K562 (cell line): ENCODE data around the gene LYPLA2. TPM values are rescaled to one million over a fixed set of nuclear protein-coding genes. Genes with fewer than 3 reads are reported as not detected.
A peak's percentile ranks its signal among the peaks of the same experiment; 100 is the strongest.

Source experiments
- ATF1 ChIP-seq, 2 experiments: fragments of 450-650 bp in 1 of 2; IDR thresholded peaks; 2 replicates each; pipeline ENCODE4 v1.6.1; 2016; ENCODE audit warnings: missing compliant biosample characterization in 1 of 2, missing genetic modification characterization in 1 of 2
- BCL6 ChIP-seq: fragments of 250-450 bp; sonication (Bioruptor Pico); IDR thresholded peaks from 2 replicates; pipeline ENCODE4 v1.4.0; 2020
- BCOR ChIP-seq: fragments of 450-650 bp; IDR thresholded peaks from 2 replicates; pipeline ENCODE4 v1.6.1; 2016
- CSDE1 ChIP-seq, 2 experiments: fragments of 450-650 bp; IDR thresholded peaks; 2 replicates each; pipeline ENCODE4 v1.6.1; 2016; ENCODE audit warnings: mild to moderate bottlenecking in 1 of 2
- CTBP1 ChIP-seq: fragments of 450-650 bp; IDR thresholded peaks from 2 replicates; pipeline ENCODE4 v1.6.1; 2016; ENCODE audit warnings: borderline replicate concordance
- FOXM1 ChIP-seq, 2 experiments: fragments of 450-650 bp in 1 of 2; sonication (generic) in 1 of 2; formaldehyde crosslinking in 1 of 2; IDR thresholded peaks; 2 replicates each; pipeline versions ENCODE4 v1.6.1 to v1.9.0; 2017 to 2022; ENCODE audit warnings: low read depth in 2 of 2, mild to moderate bottlenecking in 2 of 2, missing genetic modification reagents in 1 of 2, moderate library complexity in 1 of 2
- HIVEP1 ChIP-seq: fragments of 250-450 bp; sonication (Bioruptor Pico); IDR thresholded peaks from 2 replicates; pipeline ENCODE4 v1.4.0; 2020; ENCODE audit warnings: mild to moderate bottlenecking
- MEF2D ChIP-seq: conservative IDR thresholded peaks from 2 replicates; pipeline ENCODE4 v1.6.1; 2016; ENCODE audit warnings: low read depth, missing genetic modification characterization, missing compliant biosample characterization
- NR2C2 ChIP-seq, 2 experiments: fragments of 200-800 bp in 1 of 2; sonication (Bioruptor generic) in 1 of 2; sonication (generic) in 1 of 2; formaldehyde crosslinking in 1 of 2; IDR thresholded peaks; 2 replicates each; pipeline versions ENCODE4 v1.6.1 to v1.8.0; 2016 to 2022; ENCODE audit warnings: mild to moderate bottlenecking in 1 of 2, missing compliant biosample characterization in 1 of 2, missing genetic modification characterization in 1 of 2, missing genetic modification reagents in 1 of 2
- PHF8 ChIP-seq: fragments of 200-600 bp; sonication (generic); IDR thresholded peaks from 2 replicates; pipeline ENCODE4 v1.6.1; 2012; ENCODE audit warnings: mixed run types, mild to moderate bottlenecking, inconsistent platforms, low read length, moderate library complexity, borderline replicate concordance
- POLR2AphosphoS2 ChIP-seq: IDR thresholded peaks from 2 replicates; pipeline ENCODE4 v1.6.1; 2012; ENCODE audit warnings: low read length, improper control_type of control experiment
- RAD21 ChIP-seq, 2 experiments: fragments of 250-450 bp in 1 of 2; fragments of 450-650 bp in 1 of 2; sonication (Bioruptor Pico) in 1 of 2; formaldehyde crosslinking in 1 of 2; IDR thresholded peaks in 1 of 2; conservative IDR thresholded peaks in 1 of 2; 2 replicates each; pipeline versions ENCODE4 v1.4.0 to v1.8.0; 2020 to 2022; ENCODE audit warnings: mild to moderate bottlenecking in 2 of 2, moderate library complexity in 1 of 2
- RBBP5 ChIP-seq: fragments of 200-600 bp; sonication (generic); IDR thresholded peaks from 2 replicates; pipeline ENCODE4 v1.6.1; 2012; ENCODE audit warnings: borderline replicate concordance, mild to moderate bottlenecking, low read length, control low read depth, inconsistent platforms; ENCODE audit not compliant: insufficient read depth, poor library complexity, severe bottlenecking
- SAFB2 ChIP-seq: fragments of 200-400 bp; formaldehyde crosslinking; IDR thresholded peaks from 2 replicates; pipeline ENCODE4 v1.6.1; 2018; ENCODE audit warnings: borderline replicate concordance, low read length, low read depth, moderate library complexity; ENCODE audit not compliant: severe bottlenecking
- TAF1 ChIP-seq: IDR thresholded peaks from 2 replicates; pipeline ENCODE4 v1.6.1; 2011; ENCODE audit warnings: mild to moderate bottlenecking, low read length, moderate library complexity; ENCODE audit not compliant: insufficient read depth, control insufficient read depth, severe bottlenecking; ENCODE audit errors: extremely low read depth
- ZC3H11A ChIP-seq: IDR thresholded peaks from 2 replicates; pipeline ENCODE4 v1.6.1; 2012; ENCODE audit warnings: low read depth, low read length, improper control_type of control experiment
- ZNF444 ChIP-seq: fragments of 250-450 bp; sonication (Bioruptor Pico); IDR thresholded peaks from 2 replicates; pipeline ENCODE4 v1.4.0; 2020; ENCODE audit warnings: mild to moderate bottlenecking, moderate library complexity
- polyA plus RNA-seq, 8 experiments: library from polyadenylated mRNA; depleted of rRNA in 4 of 8; stranded (reverse) in 5 of 8; unstranded in 3 of 8; fragments of >200 nt; fragmentation: Nextera tagmentation in 2 of 8; fragmentation: Illumina TruSeq in 1 of 8; extraction: Ambion mirVana in 2 of 8; extraction: Trizol in 1 of 8; gene quantifications; 2 replicates each; pipeline versions ENCODE4 v1.2.1 to v1.2.3, GENCODE V29; 2011 to 2014; ENCODE audit warnings: inconsistent platforms in 1 of 8, missing spikeins in 1 of 8
- total RNA-seq, 7 experiments: library from RNA; depleted of rRNA in 6 of 7; stranded (reverse); fragments of >200 nt in 6 of 7; fragmentation: Illumina TruSeq in 2 of 7; extraction: Trizol in 2 of 7; gene quantifications; 2 replicates each; pipeline versions ENCODE4 v1.2.1 to v1.2.3, GENCODE V29; 2011 to 2021; ENCODE audit warnings: low replicate concordance in 1 of 7
- TF ChIP-seq, protein P1 (sequence below): IDR thresholded peaks from 2 replicates; pipeline ENCODE4 v1.6.1; 2012; ENCODE audit warnings: low read depth, low read length, improper control_type of control experiment, borderline replicate concordance
- TF ChIP-seq, protein P2 (sequence below): conservative IDR thresholded peaks from 2 replicates; pipeline ENCODE4 v1.6.1; 2011; ENCODE audit warnings: low read depth, mild to moderate bottlenecking, low read length; ENCODE audit not compliant: control insufficient read depth
- TF ChIP-seq, protein P3 (sequence below): fragments of 450-650 bp; formaldehyde crosslinking; IDR thresholded peaks from 2 replicates; pipeline ENCODE4 v1.4.0; 2022; ENCODE audit warnings: mild to moderate bottlenecking, moderate library complexity
- TF ChIP-seq, protein P4 (sequence below): fragments of 250-450 bp; sonication (Bioruptor Pico); IDR thresholded peaks from 2 replicates; pipeline ENCODE4 v1.4.0; 2020

Gene LYPLA2
- total and polyA plus RNA-seq, 9 of the 15 experiments (the other 6 are each of a cell fraction or from before 2014, with no cell fraction given), result 3.9 to 128 (median 60.1) TPM

DNA sequence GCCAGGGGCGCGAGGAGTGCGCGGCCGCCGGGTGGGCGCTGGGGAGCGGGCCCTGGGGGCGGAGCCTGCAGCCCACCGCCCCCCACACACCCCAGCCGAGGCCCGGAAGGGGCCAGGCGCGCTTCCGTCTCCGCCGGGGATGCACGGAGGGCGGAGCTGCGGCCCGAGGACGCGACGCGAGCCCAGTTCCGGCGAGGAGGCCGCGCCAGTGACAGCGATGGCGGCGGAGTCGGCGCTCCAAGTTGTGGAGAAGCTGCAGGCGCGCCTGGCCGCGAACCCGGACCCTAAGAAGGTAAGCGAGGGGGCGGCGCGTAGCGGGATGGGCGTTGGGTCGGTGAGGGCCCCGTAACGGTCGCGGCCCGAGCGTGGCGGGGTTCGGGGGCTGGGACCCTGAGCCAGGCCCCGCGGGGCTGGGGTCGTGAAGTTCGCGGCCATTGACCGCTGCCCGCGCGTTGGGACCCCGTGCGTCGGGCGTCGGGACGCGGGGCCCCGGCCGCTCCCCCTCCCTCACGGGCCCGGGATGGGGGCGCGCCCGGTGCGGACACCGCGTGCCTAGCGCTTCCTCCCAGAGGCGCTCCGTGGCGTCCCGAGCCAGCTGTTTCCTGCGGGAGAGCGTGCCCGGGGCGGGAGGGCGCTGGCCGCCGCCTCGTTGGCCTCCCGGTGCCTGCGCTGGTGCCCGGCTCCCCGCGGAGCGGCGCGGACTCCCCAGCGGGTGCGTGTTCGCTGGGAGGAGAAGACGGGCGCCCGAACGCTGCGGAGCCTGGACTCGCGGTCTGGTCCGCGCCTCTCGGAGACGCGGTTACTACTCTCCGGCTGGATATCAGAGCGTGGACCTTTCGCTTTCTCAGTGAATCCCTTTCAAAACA is 47.4 kb upstream of the LYPLA2 start, which contains the start of gene ELOA (continued):
- TF ChIP-seq MEF2D (tag) (no peak), ATF1 (CRISPR knock-in tag; IDR thresholded peaks at IDR 0.05) (peak; percentile 7; the same call in 1 of the 2 replicates), ATF1 (tag; IDR thresholded peaks at IDR 0.05) (peak; percentile 82), ZC3H11A (no peak), SAFB2 (no peak), PHF8 (peak; percentile 96), CSDE1 (IDR thresholded peaks at IDR 0.05) (peak in 1 of 2 experiments; percentile 53; a peak in 1 of 4 replicates), RBBP5 (peak; percentile 90), RAD21 (CRISPR knock-in tag; conservative IDR thresholded peaks at IDR 0.05 in 1 of 2, IDR thresholded peaks at IDR 0.05 in 1 of 2) (no peak; a peak in 1 of 4 replicates), BCOR (no peak), FOXM1 (IDR thresholded peaks at IDR 0.05; ENCODE audit: low read depth) (no peak), FOXM1 (CRISPR knock-in tag; IDR thresholded peaks at IDR 0.05; ENCODE audit: low read depth) (no peak), TAF1 (peak; percentile 87), CTBP1 (peak; percentile 78), BCL6 (CRISPR knock-in tag) (no peak), ZNF444 (CRISPR knock-in tag) (no peak), POLR2AphosphoS2 (no peak), HIVEP1 (CRISPR knock-in tag) (0 out of 2 replicates have a peak, but pooled peaks have one; percentile 34), NR2C2 (CRISPR knock-in tag; IDR thresholded peaks at IDR 0.05) (peak; percentile 59; the same call in 1 of the 2 replicates), NR2C2 (tag; IDR thresholded peaks at IDR 0.05) (no peak; the same call in 1 of the 2 replicates)
- TF ChIP-seq, protein P1, sequence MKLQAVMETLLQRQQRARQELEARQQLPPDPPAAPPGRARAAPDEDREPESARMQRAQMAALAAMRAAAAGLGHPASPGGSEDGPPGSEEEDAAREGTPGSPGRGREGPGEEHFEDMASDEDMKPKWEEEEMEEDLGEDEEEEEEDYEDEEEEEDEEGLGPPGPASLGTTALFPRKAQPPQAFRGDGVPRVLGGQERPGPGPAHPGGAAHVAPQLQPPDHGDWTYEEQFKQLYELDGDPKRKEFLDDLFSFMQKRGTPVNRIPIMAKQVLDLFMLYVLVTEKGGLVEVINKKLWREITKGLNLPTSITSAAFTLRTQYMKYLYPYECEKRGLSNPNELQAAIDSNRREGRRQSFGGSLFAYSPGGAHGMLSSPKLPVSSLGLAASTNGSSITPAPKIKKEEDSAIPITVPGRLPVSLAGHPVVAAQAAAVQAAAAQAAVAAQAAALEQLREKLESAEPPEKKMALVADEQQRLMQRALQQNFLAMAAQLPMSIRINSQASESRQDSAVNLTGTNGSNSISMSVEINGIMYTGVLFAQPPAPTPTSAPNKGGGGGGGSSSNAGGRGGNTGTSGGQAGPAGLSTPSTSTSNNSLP, result no peak
- TF ChIP-seq, protein P2, sequence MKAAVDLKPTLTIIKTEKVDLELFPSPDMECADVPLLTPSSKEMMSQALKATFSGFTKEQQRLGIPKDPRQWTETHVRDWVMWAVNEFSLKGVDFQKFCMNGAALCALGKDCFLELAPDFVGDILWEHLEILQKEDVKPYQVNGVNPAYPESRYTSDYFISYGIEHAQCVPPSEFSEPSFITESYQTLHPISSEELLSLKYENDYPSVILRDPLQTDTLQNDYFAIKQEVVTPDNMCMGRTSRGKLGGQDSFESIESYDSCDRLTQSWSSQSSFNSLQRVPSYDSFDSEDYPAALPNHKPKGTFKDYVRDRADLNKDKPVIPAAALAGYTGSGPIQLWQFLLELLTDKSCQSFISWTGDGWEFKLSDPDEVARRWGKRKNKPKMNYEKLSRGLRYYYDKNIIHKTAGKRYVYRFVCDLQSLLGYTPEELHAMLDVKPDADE, result peak; percentile 88
- TF ChIP-seq, protein P3, sequence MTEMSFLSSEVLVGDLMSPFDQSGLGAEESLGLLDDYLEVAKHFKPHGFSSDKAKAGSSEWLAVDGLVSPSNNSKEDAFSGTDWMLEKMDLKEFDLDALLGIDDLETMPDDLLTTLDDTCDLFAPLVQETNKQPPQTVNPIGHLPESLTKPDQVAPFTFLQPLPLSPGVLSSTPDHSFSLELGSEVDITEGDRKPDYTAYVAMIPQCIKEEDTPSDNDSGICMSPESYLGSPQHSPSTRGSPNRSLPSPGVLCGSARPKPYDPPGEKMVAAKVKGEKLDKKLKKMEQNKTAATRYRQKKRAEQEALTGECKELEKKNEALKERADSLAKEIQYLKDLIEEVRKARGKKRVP, result no peak
- TF ChIP-seq, protein P4, sequence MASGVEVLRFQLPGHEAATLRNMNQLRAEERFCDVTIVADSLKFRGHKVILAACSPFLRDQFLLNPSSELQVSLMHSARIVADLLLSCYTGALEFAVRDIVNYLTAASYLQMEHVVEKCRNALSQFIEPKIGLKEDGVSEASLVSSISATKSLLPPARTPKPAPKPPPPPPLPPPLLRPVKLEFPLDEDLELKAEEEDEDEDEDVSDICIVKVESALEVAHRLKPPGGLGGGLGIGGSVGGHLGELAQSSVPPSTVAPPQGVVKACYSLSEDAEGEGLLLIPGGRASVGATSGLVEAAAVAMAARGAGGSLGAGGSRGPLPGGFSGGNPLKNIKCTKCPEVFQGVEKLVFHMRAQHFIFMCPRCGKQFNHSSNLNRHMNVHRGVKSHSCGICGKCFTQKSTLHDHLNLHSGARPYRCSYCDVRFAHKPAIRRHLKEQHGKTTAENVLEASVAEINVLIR (CRISPR knock-in tag), result no peak
